T-cell (primary cell): ENCODE data around the gene NMRK1. TPM values are rescaled to one million over a fixed set of nuclear protein-coding genes. Genes with fewer than 3 reads are reported as not detected.

Source experiments
- ATAC-seq, 4 experiments: fragments of 200-7000 bp in 3 of 4; fragments of 150-1000 bp in 1 of 4; cut with Tn5 transposase; replicated peaks in 1 of 4; 1 replicate in 3 of 4; 2 replicates in 1 of 4; pipeline ENCODE4 v1.10.0; 2021; ENCODE audit warnings: moderate library complexity in 3 of 4, mild to moderate bottlenecking in 2 of 4, moderate number of reproducible peaks in 1 of 4
- CTCF ChIA-PET, 2 donors: fragments of 300-600 bp; sonication (Branson Sonifier 250); formaldehyde crosslinking; loops; one replicate each; lab custom pipeline; 2022; ENCODE audit warnings: antibody characterized with exemption in 2 of 2; lab: Charles Lee
- POLR2A ChIA-PET, 2 donors: fragments of 300-600 bp; sonication (Branson Sonifier 250); formaldehyde crosslinking; loops; one replicate each; lab custom pipeline; 2022; ENCODE audit warnings: antibody characterized with exemption in 2 of 2; lab: Charles Lee
- DNase-seq, 35 experiments: peaks; one replicate each; pipeline versions ENCODE4 v3.0.0 to v3.0.0-alpha.2; 2013 to 2023
- H3K27ac ChIP-seq: one replicate; pipeline ENCODE4 v1.5.1; 2013; ENCODE audit warnings: low read length
- H3K27me3 ChIP-seq, 2 experiments: replicated peaks in 1 of 2; 1 replicate in 1 of 2; 2 replicates in 1 of 2; pipeline versions ENCODE4 v1.6.1 to v1.7.0; 2013; ENCODE audit warnings: low read length in 1 of 2, mixed read lengths in 1 of 2; ENCODE audit not compliant: control insufficient read depth in 2 of 2, insufficient read depth in 2 of 2; ENCODE audit errors: extremely low read depth in 1 of 2
- H3K36me3 ChIP-seq, 2 donors: 1 replicate in 1 of 2; 2 replicates in 1 of 2; pipeline versions ENCODE4 v1.6.1 to v1.7.0; 2013; ENCODE audit warnings: low read length in 1 of 2; ENCODE audit not compliant: control insufficient read depth in 2 of 2, insufficient read depth in 1 of 2; ENCODE audit errors: extremely low read depth in 1 of 2
- H3K4me1 ChIP-seq, 2 experiments: 1 replicate in 1 of 2; 2 replicates in 1 of 2; pipeline versions ENCODE4 v1.6.1 to v1.7.0; 2013; ENCODE audit warnings: low read length in 2 of 2, mixed read lengths in 1 of 2; ENCODE audit not compliant: insufficient read depth in 2 of 2, control insufficient read depth in 1 of 2; ENCODE audit errors: extremely low read depth in 1 of 2
- H3K4me3 ChIP-seq, 2 donors: 1 replicate in 1 of 2; 2 replicates in 1 of 2; pipeline versions ENCODE4 v1.5.1 to v1.7.0; 2013; ENCODE audit warnings: mild to moderate bottlenecking in 2 of 2, low read length in 1 of 2, moderate library complexity in 1 of 2; ENCODE audit not compliant: control insufficient read depth in 1 of 2; ENCODE audit errors: extremely low read depth in 1 of 2
- H3K9me3 ChIP-seq: 2 replicates; pipeline ENCODE4 v1.7.0; 2013
- H3K27ac Mint-ChIP-seq, 2 donors: one replicate each; pipeline ENCODE4 v1.8.0; 2020 to 2021; ENCODE audit warnings: mild to moderate bottlenecking in 2 of 2, mixed read lengths in 2 of 2
- H3K27me3 Mint-ChIP-seq, 2 donors: one replicate each; pipeline ENCODE4 v1.8.0; 2021 to 2022; ENCODE audit warnings: mixed read lengths in 2 of 2
- H3K36me3 Mint-ChIP-seq: one replicate; pipeline ENCODE4 v1.8.0; 2021; ENCODE audit warnings: mixed read lengths
- H3K4me1 Mint-ChIP-seq, 3 donors: one replicate each; pipeline ENCODE4 v1.8.0; 2020 to 2022; ENCODE audit warnings: mixed read lengths in 3 of 3, mild to moderate bottlenecking in 1 of 3
- H3K4me3 Mint-ChIP-seq, 3 donors: one replicate each; pipeline ENCODE4 v1.8.0; 2020 to 2022; ENCODE audit warnings: mild to moderate bottlenecking in 3 of 3, mixed read lengths in 3 of 3, moderate library complexity in 3 of 3
- H3K9me3 Mint-ChIP-seq, 3 donors: one replicate each; pipeline ENCODE4 v1.8.0; 2020 to 2022; ENCODE audit warnings: mixed read lengths in 3 of 3
- WGBS: methylation state at CpG from one replicate; pipeline ENCODE4 v1.1.5; 2013; ENCODE audit warnings: missing lambda C conversion rate; ENCODE audit not compliant: insufficient coverage; 5-methylcytosine and 5-hydroxymethylcytosine counted together
- total RNA-seq, 35 experiments: library from RNA in 6 of 35; stranded (reverse) in 6 of 35; fragments of 120-200 nt in 1 of 35; gene quantifications; one replicate each; pipeline versions ENCODE4 v1.2.1 to v1.2.4 and lab custom pipeline; 2013 to 2026

Gene NMRK1
- total RNA-seq, 5 donors from 2014 or later (not counting 1 experiment from before 2014, with no cell fraction given): 61.9 to 91.0 (median 72.6) TPM

DNA sequence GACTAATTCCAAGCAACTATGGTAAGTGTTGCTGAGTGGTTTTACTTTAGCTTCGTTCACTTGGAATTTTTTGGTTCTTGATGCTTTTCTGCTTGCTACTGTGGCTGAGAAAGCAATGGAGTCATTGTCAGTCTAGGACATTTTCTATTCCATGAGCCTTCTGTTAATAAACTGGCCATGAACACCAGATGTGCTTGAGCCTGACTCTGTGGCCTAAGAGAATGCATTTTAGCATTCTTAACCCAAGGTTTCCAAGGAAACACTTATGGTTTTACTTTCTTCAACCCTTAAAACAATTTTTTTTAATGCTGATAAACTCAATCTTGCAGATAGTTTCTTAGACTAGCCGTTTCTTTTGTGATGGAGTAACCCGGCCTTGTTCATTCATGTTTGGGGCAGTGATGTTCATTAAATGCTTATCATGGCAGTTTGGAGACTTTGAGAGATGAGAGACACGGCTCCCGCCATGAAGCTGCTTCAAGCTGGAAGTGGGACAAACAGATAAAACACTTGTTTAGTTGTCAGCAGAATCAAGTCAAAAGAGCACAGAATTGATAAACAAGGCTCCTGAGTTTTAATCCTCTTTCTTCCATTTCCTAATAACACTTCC is 42.8 kb upstream of the NMRK1 start:
- Histone ChIP-seq H3K4me1 (peaks cover 0 to 3% of the 10 kb centered on the region in 2 experiments), H3K36me3 (peaks cover 5 to 56% of the 10 kb centered on the region in 2 donors), H3K27ac (no peak overlapping the region), H3K9me3 (no peaks in the 10 kb centered on the region), H3K4me3 (no peak overlapping the region), H3K27me3 (no peaks in the 10 kb centered on the region)
- H3K9me3 Mint-ChIP-seq: no peaks in the 10 kb centered on the region
- no peaks in the 10 kb centered on the region for H3K27me3 Mint-ChIP-seq
- H3K27ac Mint-ChIP-seq: peak overlapping the region; percentile 34 to 82
- ChIA-PET CTCF (interaction anchor here in 1 of 2 donors (1.8 kb wide), 1 partner anchor 26 kb away, joined by 4 read pairs; no protein-coding TSS in a partner anchor), POLR2A (no interaction called here)
- peaks cover 38 to 58% (median 40%) of the 10 kb centered on the region in 3 donors for H3K4me1 Mint-ChIP-seq
- WGBS: 100% methylated on average over 3 of the region's 5 CpGs
- H3K4me3 Mint-ChIP-seq: no peak overlapping the region
- H3K36me3 Mint-ChIP-seq: peaks cover 63% of the 10 kb centered on the region
- no peak for ATAC-seq
- DNase-seq: no peak

DNA sequence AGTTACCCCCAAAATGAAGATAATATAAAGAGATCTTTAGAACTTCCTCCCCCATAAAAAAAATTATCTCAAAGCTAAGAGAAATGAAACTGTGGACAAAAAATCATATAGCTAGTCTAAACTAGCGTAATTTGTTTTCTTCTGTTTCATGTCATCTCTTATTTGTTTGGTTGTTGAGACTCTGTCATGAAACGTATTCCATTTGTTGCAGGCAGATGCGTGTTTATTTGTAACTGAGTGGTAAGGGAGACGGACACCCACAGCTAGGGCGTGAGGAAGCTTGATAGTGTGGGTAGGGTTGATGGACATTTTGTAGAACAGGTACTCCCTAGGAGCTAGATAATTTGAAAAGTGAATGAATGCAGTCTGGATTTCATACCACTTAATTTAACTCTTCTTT is 42.2 kb upstream of the NMRK1 start:
- Histone ChIP-seq H3K36me3 (peaks cover 5 to 51% of the 10 kb centered on the region in 2 donors), H3K9me3 (no peaks in the 10 kb centered on the region), H3K27me3 (no peaks in the 10 kb centered on the region), H3K4me3 (no peak overlapping the region), H3K4me1 (peaks cover 0 to 3% of the 10 kb centered on the region in 2 experiments), H3K27ac (no peak overlapping the region)
- ATAC-seq: no peak
- POLR2A ChIA-PET: no interaction called here
- Mint-ChIP-seq H3K36me3 (peaks cover 58% of the 10 kb centered on the region), H3K4me3 (no peak overlapping the region), H3K27me3 (no peaks in the 10 kb centered on the region), H3K9me3 (no peaks in the 10 kb centered on the region), H3K27ac (peak overlapping the region in 1 of 2 donors; percentile 4), H3K4me1 (peaks cover 40 to 61% (median 42%) of the 10 kb centered on the region in 3 donors)
- CTCF ChIA-PET: no interaction called here
- WGBS: 91% methylated on average over 3 of the region's 5 CpGs
- DNase-seq: no peak

DNA sequence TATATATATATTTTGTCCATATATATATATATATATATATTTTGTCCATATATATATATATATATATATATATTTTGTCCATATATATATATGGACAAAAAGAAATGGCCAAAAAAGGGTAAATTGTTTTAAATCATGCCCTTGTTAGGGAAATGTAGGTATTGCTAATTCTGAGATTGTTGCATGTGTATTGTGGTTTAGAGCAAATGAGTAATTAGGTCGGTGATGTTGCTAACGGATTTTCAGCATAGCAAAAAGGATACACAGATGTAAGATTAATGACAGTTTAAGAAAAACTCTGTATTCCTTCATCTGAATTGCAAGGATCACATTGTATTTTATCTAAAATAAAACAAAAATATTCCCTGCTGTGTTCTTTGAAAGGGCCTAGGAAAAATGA is 40.6 kb upstream of the NMRK1 start:
- H3K9me3 Mint-ChIP-seq: no peaks in the 10 kb centered on the region
- WGBS: 50% methylated on average over 2 of the region's 2 CpGs
- Histone ChIP-seq H3K4me3 (no peak overlapping the region), H3K27ac (no peak overlapping the region), H3K36me3 (peaks cover 5 to 41% of the 10 kb centered on the region in 2 donors), H3K27me3 (no peaks in the 10 kb centered on the region), H3K4me1 (peaks cover 3% of the 10 kb centered on the region in 2 experiments), H3K9me3 (no peaks in the 10 kb centered on the region)
- CTCF ChIA-PET: no interaction called here
- no peak for ATAC-seq
- peaks cover 55% of the 10 kb centered on the region for H3K36me3 Mint-ChIP-seq
- peak overlapping the region; percentile 42 to 48 for H3K27ac Mint-ChIP-seq
- no peak overlapping the region for H3K4me3 Mint-ChIP-seq
- H3K4me1 Mint-ChIP-seq: peaks cover 44 to 69% (median 51%) of the 10 kb centered on the region in 3 donors
- POLR2A ChIA-PET: interaction anchor here in 1 of 2 donors (0.7 kb wide), 1 partner anchor 43 kb away, joined by 3 read pairs; no protein-coding TSS in a partner anchor
- no peaks in the 10 kb centered on the region for H3K27me3 Mint-ChIP-seq
- DNase-seq: no peak

DNA sequence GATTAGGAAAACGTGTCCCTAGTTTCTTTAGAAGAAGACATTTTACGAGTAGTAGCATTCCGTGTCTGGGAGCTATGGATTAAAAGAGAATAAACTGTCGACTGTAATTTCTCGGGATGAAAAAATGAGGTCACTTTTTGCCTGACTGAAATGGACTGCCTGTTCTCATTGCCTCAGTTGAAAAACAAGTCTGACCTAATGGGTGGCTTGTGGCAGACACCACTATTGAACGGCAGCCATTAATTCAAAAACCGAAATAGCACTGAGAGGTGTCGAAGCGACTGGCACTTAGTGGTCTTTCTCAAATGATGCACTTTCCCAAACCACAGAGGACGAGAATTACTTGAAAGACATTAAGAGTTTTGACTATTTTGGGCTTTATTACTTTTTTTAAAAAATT is 35.7 kb upstream of the NMRK1 start:
- peaks cover 3 to 20% of the 10 kb centered on the region in 2 experiments for H3K4me1 ChIP-seq
- CTCF ChIA-PET: interaction anchor here in 1 of 2 donors (0.7 kb wide), 1 partner anchor 63 kb away, joined by 3 read pairs; no protein-coding TSS in a partner anchor
- H3K27ac ChIP-seq: no peak overlapping the region
- DNase-seq: no peak
- Mint-ChIP-seq H3K27me3 (no peaks in the 10 kb centered on the region), H3K4me1 (peaks cover 53 to 74% (median 56%) of the 10 kb centered on the region in 3 donors), H3K4me3 (no peak overlapping the region), H3K9me3 (no peaks in the 10 kb centered on the region), H3K27ac (peak overlapping the region in 1 of 2 donors; percentile 27), H3K36me3 (peaks cover 39% of the 10 kb centered on the region)
- H3K36me3 ChIP-seq: peaks cover 0 to 21% of the 10 kb centered on the region in 2 donors
- POLR2A ChIA-PET: no interaction called here
- H3K27me3 ChIP-seq: no peaks in the 10 kb centered on the region
- H3K9me3 ChIP-seq: no peaks in the 10 kb centered on the region
- 92% methylated on average over 9 of the region's 10 CpGs for WGBS
- ATAC-seq: no peak
- no peak overlapping the region for H3K4me3 ChIP-seq

DNA sequence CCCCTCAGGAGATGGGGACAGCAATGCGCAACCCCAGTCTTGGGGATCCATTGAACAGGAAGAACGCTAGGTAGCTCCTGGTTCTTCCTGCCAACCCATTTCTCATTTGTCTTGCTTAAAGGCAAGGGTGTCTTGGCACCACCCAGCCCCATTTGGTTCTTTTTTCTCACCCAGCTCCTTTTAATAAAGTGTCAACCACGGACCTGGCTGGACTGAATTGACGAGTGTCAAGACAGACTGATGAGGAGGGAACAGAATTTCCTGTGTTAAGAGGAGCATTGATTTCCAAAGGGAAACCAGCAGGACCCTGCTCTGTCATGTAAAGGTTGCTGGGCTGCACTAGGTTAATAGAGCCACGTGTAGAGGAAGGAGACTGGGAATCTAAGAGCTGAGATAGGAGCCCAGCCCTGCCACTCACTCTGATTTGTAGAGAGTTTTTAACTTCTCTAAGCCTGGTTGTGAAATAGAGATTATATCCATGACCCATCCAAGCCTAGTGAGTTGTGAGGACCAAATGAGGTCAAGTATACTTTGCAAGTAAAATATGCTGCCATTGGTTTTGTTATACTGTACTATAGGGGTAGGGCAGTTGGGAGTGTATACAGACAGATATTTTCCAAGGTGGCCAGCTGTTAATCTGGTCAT is 34.1 kb upstream of the NMRK1 start:
- Mint-ChIP-seq H3K27ac (peak overlapping the region; percentile 25 to 72), H3K9me3 (peaks cover 0 to 6% (median 0%) of the 10 kb centered on the region in 3 donors), H3K27me3 (no peaks in the 10 kb centered on the region), H3K4me3 (no peak overlapping the region), H3K36me3 (peaks cover 44% of the 10 kb centered on the region), H3K4me1 (peaks cover 58 to 78% (median 59%) of the 10 kb centered on the region in 3 donors)
- no peaks in the 10 kb centered on the region for H3K9me3 ChIP-seq
- H3K27ac ChIP-seq: no peak overlapping the region
- peaks cover 0 to 33% of the 10 kb centered on the region in 2 donors for H3K36me3 ChIP-seq
- DNase-seq (no peak), ATAC-seq (no peak)
- 81% methylated on average over 3 of the region's 5 CpGs for WGBS
- peaks cover 0 to 20% of the 10 kb centered on the region in 2 experiments for H3K4me1 ChIP-seq
- ChIA-PET POLR2A (interaction anchor here in 1 of 2 donors (0.7 kb wide), 1 partner anchor 37 kb away, joined by 3 read pairs; no protein-coding TSS in a partner anchor), CTCF (interaction anchor here in 1 of 2 donors (0.7 kb wide), 1 partner anchor 17 kb away, joined by 3 read pairs; no protein-coding TSS in a partner anchor)
- H3K27me3 ChIP-seq: no peaks in the 10 kb centered on the region
- H3K4me3 ChIP-seq: no peak overlapping the region

DNA sequence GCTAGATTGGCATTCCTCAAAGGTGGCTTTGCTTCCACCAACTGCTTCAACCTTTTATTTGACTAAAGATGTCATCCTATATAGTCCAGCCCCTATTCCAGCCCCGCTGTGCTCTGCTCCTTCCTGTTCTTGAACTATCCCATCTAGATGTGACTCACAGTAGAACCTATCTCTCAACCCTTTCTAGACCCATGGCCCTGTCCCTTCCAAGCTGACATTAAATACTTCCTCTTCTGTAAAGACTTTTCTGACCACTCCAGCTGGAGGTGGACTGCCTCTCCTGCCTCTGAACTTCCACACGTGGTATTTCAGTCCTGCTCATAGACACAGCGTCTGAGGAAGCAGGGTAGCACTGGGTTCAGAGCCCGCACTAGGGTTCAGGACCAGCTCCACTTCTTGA is 32.7 kb upstream of the NMRK1 start:
- no peak for ATAC-seq
- Mint-ChIP-seq H3K9me3 (peaks cover 0 to 6% (median 0%) of the 10 kb centered on the region in 3 donors), H3K4me3 (no peak overlapping the region), H3K4me1 (peaks cover 54 to 75% (median 60%) of the 10 kb centered on the region in 3 donors), H3K27me3 (no peaks in the 10 kb centered on the region), H3K36me3 (peaks cover 44% of the 10 kb centered on the region), H3K27ac (peak overlapping the region; percentile 44 to 66)
- Histone ChIP-seq H3K36me3 (peaks cover 0 to 33% of the 10 kb centered on the region in 2 donors), H3K4me1 (peaks cover 0 to 20% of the 10 kb centered on the region in 2 experiments), H3K27me3 (no peaks in the 10 kb centered on the region), H3K27ac (no peak overlapping the region), H3K9me3 (no peaks in the 10 kb centered on the region), H3K4me3 (no peak overlapping the region)
- WGBS: 100% methylated on average over 3 of the region's 4 CpGs
- ChIA-PET POLR2A (interaction anchor here (0.5 to 0.6 kb wide), 4 partner anchors 20 to 264 kb away, joined by 3 read pairs; no protein-coding TSS in a partner anchor), CTCF (no interaction called here)
- DNase-seq: no peak
